ENCODE measurements around the gene RGS7.
"Not testable (repeated sequence)": the region's sequence is repeated elsewhere in the genome, so short reads cannot be mapped to it uniquely, and the experiment has no call there.

Gene RGS7

DNA sequence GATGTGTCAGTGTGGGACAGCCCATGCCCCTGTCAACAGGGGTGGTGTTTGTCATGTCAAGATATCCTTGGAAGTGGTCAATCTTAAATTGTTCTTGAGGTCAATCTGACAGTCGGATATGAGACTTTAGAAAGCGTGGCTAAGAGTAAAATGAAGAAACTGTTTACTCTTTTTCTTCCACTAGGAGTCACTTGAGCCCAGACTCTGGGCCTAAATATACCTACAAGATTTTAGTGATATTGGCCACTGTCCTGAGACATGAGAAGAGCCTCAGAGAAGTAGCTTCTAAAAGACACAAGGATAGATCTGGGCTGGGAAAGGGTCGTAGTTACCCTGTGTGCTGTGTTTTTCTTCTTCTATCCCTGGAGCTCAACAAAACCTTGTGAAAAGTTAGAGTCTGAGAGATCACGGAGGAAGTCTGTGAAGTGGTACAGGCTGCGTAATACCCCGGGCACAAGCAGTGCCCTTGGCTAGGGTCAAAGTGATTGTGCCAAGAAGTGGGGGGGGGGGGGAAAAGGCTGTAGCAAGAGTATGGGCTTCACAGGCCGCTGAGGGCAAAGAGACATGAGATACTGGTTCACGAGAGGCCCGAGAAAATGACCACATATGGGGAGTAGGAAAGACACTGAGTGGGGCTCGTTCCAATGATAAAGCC lies 389.8 kb downstream of the RGS7 start:
- DNase-seq = no peak

DNA sequence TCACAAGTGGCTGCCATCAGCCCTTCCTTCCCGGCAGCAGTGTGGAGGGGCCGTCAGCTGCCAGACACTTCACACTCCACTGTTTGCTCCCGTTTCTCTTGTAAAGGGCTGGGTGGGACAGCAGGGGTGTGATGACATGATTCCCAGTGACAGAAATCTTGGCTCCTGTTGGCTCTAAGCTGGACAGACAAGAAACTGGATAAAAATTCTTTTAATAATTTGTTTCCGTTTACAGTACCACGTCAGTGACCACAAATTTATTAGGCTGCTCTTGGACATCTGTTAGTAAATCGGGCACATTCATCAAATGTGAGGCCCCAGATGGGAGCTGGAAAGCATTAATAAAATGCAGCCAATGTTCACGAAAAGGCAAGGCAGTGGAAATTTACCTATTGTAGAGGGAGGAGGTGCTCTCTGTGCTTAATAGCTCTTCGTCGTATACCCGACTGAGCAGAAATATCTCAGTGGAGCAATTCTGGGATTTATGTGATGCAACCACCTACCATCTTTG lies 391.4 kb downstream of the RGS7 start:
- no peak for DNase-seq

DNA sequence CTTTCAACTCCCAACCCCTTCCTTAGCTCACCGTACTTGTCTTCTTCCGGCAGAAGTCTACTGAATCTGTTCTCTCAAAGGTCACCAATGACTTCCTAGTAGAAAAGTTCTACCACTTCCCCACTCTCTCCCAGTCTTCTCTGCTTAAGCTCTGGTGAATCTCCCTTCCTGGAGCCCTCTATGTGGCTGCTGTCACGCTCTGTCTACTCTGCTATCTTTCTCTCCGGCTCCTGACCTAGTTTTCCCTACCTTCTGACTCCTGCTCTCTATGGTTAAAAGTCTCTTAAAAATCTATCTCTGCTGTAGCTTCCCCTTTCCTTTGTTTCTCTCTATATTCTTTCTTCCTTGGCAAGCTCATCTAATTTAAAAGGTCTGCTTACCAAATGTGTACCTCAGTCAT lies 394.9 kb downstream of the RGS7 start:
- no peak for DNase-seq

DNA sequence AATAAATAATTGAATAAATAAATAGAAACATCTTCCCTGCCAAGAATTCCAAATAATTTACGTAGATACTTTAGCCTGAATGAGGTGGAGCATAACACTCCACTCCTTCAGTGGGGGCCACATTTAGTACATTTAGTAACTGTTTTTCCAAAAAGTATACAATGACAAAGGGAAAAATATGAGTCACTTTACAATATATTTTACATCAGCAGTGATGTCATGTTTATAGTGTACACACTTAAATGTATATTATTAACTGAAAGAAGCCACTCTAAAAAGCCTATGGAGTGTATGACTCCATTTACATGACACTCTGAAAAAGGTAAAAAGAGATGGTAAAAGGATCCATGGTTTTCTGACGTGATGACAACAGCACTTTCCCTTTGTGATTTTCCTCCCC lies 400.6 kb downstream of the RGS7 start:
- no peak for DNase-seq

DNA sequence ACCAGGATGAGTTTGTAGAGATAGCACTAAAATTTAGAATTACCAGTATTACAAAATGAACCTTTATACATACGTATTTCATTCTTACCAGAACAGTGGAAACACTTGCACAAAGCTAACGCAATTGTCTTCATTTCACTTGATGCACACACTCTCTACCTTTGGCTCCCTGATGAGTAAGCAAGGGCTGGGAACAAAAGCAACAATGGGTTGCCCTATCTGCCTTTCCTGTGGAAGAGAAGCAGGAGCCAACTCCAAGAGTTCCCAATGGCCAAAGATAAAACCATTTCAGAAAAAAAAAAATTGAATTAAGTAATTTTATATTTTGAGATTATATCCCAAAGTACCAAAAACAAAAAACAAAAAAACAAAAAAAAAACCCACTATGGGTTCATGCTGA lies 401.0 kb downstream of the RGS7 start:
- no peak for DNase-seq

DNA sequence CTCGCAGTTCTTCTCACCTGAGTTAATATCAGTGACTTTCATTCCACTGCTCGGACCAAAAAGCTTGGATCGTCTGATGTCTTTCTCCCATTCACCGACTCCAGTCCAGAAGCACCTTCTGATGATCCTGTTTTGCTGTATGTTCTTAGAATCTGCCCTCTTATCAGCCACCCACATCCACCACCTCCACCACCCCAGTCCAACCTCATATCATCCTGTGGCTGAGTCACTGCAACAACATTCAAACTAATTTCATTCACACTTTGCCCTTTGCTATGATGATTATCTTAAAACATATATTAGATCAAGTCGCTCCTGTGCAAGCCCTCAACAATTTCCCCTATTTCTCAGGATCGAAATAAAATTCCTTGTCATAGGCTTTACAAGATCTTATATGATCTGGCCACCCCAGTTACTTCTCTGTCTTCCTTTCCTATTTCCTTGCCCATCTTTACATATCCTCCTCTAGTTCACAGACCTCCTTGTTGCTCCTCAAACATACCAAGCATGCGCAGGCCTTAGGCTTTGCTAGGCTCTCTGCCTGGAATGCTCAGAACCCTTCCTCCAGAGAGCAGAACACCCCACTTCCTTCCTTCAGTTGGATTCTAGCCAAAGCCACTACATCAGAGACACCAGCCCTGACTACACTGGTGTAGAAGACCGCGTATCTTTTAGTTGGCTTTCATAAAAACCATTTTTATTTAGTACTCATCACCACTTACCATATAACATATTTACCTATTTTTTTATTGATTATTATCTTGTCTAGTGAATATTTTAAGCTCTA lies 409.4 kb downstream of the RGS7 start:
- no peak for DNase-seq

DNA sequence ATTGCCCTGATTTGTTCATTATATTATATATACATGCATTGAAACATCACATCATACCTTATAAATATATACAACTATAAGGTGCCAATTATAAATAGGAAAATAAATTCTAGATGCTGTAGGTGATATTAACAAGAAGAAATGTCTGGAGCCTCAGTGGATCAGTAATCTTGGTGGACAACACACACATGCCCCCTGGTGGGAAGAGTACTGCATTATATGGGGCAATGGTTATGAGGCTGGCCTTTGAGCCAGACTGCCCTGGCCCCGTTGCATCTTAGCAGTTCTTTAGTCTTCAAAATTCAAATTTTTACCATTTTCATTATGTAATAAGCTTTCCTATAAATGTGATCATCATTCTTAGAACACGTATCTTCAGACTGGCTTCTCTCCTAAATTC lies 410.1 kb downstream of the RGS7 start:
- DNase-seq = no peak

DNA sequence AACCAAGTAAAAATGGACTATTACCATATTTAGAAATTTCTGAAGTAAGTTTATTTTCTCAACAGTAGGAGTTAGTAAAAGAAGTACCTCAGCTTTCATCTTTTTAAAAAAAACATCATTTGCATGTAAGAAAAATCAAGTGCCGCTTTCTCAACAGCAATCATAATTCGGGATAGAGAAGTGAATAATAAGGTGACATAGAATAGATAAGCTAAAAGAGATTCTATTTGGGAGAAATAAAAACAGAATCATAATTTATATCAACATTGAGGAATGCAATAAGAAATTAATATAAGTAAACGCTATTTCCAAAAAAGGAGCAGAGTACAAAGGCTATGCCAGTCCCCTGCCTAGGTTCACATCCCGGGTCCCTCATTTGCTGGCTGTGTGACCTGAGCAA lies 414.1 kb downstream of the RGS7 start:
- DNase-seq = no peak

DNA sequence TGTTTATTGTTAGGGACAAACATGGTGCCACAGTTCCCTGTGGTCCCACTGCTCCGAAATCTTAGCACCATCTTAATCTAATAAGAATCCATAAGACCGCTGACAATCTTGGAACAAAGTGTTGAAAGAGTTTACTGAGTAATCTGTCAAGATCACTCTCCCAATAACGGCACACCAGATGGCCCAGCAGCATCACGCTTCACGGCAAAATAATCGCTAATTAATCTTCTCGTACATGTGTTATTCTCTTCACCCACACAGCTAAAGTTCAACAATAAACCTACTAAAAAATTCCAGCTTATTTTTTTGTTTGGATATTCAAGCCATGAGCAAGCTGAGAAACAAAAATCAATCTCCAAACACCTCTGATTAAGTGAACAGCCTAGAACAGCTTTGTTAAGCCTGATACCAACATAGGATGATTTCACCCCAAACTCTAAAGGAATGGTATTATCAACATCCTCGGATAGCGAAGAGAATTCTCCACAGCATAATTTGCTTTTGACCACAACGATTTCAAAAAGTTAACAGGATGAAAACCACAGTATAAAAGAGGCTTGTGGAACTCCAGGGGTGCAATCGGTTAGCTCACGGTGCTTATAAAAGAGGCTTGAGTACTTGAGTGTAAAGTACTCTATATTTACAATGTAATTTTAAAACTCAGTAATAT lies 415.2 kb downstream of the RGS7 start:
- DNase-seq = no peak

DNA sequence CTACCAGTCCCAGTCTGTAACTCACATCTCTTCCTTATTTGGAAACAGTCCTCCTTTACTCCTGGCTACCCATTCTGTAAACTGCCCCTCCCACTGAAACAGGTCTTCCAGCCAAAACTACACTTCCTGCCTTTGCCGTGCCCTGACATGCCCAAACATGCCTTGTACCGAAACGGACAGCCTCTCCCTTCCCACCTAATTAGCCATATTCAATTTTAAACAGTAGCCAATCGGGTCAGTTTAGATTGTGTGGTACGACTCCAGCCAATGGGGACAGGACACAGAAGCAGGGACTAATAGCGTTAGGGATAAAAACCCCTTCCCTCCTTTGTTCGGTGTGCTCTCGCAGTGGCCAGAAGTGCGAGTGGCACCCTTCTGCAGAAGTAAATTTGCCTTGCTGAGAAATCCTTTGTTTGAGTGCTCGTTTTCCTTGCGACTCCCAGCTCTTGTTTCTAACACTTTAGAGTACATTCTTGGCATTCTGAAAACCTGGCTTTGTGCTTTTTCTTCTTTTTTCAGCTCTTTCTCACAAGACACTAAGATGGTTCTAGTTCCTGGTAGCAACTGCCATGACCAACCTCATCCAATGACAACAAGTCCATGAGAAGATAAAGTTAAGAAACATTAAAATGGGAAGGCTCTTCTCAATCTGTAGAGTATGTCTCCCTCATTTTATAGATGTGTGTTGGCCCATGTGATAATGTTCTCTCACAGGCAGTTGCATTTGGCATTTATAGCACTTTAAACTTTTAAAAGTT lies 419.9 kb downstream of the RGS7 start:
- no peak for DNase-seq

DNA sequence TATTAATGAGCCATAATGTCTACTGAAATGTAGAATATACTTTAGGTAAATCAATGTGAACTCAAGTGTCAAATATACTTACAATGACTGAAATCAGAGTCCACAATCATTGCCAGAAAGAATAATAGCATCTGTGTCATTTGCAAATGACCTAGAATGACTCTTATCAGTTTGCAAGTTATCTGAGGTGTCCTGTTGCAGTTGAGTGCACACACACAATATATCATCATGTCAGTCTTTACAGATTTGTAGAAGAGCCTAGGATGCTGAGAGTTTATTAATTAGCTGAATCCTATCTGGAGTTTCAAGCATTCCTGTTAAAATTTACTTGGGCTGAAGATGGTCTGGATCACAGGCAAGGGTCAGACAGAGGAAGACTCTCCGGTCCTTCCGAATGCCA lies 421.1 kb downstream of the RGS7 start:
- no peak for DNase-seq

DNA sequence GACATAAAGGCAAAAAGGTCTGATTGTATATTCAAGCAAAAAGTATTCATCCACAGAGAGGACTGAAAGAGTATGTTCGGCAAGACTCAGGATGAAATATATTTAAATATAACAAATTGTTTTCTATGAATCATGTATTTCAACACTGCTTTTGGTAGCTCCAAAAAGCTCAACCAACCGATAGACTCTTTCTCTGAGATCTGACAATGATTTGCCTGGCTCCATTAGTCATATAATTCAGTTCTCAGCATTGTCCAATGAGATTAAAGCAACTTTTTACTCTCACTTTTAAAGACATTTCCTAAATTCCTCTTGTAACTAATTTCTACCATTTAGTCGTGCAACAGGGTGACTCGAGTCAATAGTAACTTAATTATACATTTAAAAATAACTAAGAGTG lies 426.0 kb downstream of the RGS7 start:
- no peak for DNase-seq

DNA sequence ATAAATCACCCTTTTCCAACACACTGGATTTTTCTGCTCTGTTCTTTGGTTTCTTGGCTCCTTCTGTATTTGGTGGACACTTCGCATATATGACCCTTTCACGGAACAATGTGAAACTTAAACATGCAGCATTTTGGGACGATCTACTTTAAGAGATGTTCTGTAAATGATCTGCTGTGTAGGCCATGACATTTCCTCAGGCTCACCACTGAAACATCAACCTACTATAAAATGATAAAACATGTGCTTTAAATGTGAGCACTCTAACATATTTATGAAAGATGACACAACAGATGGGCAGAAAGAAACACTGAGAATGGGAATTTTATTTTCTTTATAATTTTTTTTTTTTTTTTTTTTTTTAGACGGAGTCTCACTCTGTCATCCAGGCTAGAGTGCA lies 428.7 kb downstream of the RGS7 start:
- DNase-seq = no peak

DNA sequence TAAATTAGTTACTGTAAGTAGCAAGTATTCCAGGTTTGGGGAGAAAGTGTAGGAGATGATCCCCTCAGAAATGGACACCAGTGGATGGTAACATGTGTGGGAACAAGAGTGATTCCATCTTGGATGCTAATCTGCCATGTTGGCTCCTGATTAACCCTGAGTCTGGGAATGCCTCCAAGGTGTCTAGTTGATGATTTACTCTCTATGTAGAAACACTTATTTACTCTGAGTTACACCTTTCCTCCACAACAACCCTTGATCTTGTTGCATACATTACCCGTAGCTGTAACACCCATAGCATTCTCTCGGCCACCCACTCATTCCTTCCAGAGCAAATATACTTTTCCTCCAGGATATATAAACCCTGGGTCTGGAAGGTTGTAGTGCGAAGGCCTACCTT lies 429.2 kb downstream of the RGS7 start:
- DNase-seq = no peak

DNA sequence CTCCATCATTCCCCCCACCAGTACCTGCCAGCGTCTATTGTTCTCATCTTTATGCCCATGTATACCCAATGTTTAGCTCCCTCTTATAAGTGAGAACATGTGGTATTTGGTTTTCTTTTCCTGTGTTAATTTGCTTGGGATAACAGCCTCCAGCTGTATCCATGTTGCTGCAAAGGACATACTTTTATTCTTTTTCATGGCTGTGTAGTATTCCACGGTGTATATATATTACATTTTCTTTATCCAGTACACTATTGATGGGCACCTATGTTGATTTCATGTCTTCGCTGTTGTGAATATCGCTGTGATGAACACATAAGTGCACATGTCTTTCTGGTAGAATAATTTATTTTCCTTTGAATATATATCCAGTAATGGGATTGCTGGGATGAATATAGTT lies 431.7 kb downstream of the RGS7 start:
- no peak for DNase-seq

DNA sequence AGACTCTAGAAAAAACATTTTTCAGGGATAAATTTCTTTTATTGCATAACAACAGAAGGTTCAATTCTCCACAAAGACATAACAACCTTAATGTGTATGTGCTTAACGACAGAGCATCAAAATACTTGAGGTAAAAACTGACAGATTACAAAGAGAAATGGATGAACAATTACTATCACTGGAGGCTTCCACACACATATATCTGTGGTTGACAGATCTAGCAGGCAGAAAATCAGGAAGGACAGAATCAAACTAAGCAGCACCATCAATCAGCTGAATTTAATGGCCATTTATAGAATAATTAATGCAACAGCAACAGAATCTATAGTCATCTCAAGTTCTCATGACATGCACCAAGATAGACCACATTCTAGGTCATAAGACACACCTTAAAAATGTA lies 439.0 kb downstream of the RGS7 start:
- no peak for DNase-seq

DNA sequence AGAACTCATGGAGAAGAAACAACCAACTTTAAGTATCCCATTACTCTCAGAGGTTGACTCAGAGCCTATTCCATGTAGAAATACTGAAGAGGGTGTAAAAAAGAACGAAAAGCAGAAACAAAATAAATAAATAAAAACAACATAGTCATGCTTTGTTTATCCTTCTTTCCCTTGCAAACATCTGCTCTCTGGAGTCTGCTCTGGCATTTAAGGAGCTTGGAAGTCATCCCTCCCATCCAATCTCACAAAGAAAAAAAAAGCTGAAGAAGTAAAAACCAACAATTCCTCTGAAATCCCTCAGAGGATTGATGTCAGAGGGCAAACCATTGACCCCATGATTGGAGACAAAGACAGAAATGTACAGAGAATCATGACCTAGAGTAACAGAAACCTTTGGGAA lies 442.5 kb downstream of the RGS7 start:
- no peak for DNase-seq

DNA sequence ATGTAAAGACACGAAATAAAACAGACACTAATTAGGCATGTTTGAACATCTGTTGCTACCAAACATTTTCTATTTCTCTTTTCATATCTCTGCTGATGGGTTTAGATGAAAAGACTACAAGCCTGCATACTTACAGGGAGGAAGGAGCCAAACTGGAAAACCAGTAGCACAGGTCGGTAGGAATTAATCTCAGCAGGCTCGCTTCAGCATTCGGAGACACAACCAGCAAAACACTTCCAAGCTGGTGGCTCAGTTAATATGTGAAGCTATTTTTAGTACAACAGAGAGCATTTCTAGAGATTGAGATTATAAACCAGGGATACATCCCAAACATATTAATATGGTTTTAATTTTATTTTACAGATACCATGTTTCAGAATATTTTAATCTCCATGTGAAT lies 444.2 kb downstream of the RGS7 start:
- DNase-seq = no peak

DNA sequence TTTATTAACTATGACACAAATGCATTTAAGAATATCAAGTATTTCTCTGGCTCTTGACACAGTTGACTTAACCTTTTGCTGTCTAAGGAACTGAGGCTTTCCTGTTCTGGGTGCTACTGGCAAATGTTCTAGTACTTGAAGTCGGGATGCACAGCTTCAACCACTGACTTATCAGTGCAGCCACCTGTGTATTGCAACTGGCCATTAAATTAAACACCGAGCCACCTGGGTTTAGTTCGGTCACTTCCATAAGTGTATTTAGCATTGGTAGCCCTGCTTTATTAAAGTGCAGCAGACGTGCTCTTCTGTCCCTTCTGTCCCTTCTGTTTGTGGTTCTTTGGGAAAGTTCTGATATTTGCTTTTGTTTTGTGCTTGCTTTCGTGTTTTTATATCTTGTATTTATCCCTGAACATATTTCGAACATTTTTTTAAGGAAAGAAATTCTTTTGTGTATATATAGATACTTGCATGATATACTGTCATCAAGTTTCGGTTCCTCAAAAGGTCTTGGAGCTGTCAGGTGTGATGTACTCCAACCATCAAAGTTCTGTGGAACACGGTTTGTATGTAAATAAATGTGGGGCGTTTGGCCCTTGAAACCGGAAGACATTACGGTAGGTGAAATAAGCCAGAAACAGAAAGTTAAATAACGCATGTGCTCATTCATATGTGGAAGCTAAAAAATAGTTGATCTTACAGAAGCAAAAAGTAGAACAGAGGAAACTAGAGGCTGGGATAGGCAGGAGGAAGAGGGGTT lies 447.1 kb downstream of the RGS7 start:
- no peak for DNase-seq

DNA sequence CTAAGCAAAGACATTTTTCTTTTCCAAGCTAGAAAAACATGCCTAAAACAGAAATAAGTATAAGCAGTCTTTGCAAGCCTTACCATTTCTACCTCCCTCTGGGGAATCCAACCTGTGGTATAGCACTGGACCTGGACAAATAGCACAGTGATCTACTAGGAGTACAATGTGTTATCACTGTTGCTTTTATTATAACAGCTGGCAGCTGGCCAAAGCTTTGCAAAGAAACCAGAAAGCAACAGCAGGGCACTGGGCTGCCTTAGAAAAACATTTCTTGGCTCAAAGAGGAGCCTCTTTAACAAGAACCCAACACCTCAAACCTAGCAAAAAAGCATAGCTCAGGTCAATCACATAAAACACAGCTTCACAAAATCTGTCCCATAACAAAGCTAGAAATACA lies 450.5 kb downstream of the RGS7 start:
- no peak for DNase-seq

DNA sequence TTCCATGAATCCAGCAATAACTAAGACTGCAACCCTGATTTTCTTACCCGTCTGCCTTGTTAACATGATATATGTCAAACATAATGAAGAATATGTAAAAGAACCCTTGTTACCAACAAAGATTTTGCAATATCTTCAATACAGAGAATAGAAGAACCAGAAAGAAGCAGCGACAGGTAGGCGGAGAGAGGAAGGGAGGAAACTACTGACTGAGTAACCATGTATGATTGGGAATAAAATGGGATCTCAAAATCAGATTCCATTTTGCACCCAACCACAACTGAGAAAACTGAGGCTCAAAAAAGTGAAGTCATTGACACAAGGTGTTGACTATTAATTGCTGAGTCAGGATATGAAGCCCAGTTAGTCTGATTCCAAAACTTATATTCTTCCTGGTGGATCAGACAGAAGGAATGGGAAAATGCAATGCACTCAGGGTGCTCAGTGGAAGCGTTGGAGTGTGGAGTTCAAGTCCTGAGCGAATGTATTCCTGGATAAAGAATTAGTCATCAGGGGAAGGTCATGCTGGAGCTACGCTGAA lies 451.7 kb downstream of the RGS7 start:
- no peak for DNase-seq

DNA sequence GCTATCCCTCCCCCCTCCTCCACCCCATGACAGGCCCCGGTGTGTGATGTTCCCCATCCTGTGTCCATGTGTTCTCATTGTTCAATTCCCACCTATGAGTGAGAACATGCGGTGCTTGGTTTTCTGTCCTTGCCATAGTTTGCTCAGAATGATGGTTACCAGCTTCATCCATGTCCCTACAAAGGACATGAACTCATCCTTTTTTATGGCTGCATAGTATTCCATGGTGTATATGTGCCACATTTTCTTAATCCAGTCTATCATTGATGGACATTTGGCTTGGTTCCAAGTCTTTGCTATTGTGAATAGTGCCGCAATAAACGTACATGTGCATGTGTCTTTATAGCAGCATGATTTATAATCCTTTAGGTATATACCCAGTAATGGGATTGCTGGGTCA lies 461.6 kb downstream of the RGS7 start:
- DNase-seq = not testable (repeated sequence)

DNA sequence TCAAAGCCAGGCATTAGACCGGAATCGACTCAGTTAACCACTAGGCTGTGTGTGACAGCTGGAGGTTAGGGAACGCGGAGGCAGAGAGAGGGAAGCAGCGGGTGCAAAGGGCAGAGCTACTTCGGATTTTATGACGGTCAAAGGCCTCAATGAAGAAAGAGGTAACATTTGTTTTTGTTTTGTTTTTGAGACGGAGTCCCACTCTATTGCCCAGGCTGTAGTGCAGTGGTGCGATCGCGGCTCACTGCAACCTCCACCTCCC lies 468.3 kb downstream of the RGS7 start:
- no peak for DNase-seq
